HG02870 (cell line): Measurements from ENCODE around the gene NLRP5.
"Not testable (repeated sequence)": the region's sequence is repeated elsewhere in the genome, so short reads cannot be mapped to it uniquely, and the experiment has no call there.

Source experiments
- ATAC-seq: cut with Tn5 transposase; IDR thresholded peaks from one replicate; pipeline ENCODE4 v1.9.1; 2021; ENCODE audit warnings: mild to moderate bottlenecking, moderate library complexity; ENCODE audit not compliant: unreplicated experiment

NLRP5 gene

GRCh38 chr19:56098237-56098636 lies 111.7 kb downstream of the NLRP5 start:
- ATAC-seq, result not testable (repeated sequence)

- ATAC-seq, result no peak
Observed at GRCh38 chr19:56098731-56099568, 112.4 kb downstream of the NLRP5 start.

- no peak for ATAC-seq
Observed at GRCh38 chr19:56099638-56100539, 113.3 kb downstream of the NLRP5 start.

GRCh38 chr19:56101095-56101494 lies 114.5 kb downstream of the NLRP5 start:
- no peak for ATAC-seq

- no peak for ATAC-seq
Observed at GRCh38 chr19:56101746-56102535, 115.4 kb downstream of the NLRP5 start.

GRCh38 chr19:56103027-56103614 lies 116.5 kb downstream of the NLRP5 start:
- ATAC-seq, result no peak

GRCh38 chr19:56104423-56104822 lies 117.8 kb downstream of the NLRP5 start:
- ATAC-seq, result no peak

- no peak for ATAC-seq
Observed at GRCh38 chr19:56105090-56105701, 118.6 kb downstream of the NLRP5 start.

- ATAC-seq, result not testable (repeated sequence)
Observed at GRCh38 chr19:56105831-56106396, 119.3 kb downstream of the NLRP5 start.

GRCh38 chr19:56106397-56106849 lies 119.8 kb downstream of the NLRP5 start:
- ATAC-seq, result no peak

- ATAC-seq, result no peak
Observed at GRCh38 chr19:56106993-56107392, 120.4 kb downstream of the NLRP5 start.

- no peak for ATAC-seq
Observed at GRCh38 chr19:56107626-56108351, 121.2 kb downstream of the NLRP5 start.

GRCh38 chr19:56108447-56109195 lies 122.0 kb downstream of the NLRP5 start:
- no peak for ATAC-seq

- ATAC-seq, result no peak
Observed at GRCh38 chr19:56109226-56109625, 122.7 kb downstream of the NLRP5 start.

GRCh38 chr19:56110515-56111448 lies 124.2 kb downstream of the NLRP5 start:
- ATAC-seq, result no peak
